ENCODE data around the gene TFF3.

TFF3 gene

DNA sequence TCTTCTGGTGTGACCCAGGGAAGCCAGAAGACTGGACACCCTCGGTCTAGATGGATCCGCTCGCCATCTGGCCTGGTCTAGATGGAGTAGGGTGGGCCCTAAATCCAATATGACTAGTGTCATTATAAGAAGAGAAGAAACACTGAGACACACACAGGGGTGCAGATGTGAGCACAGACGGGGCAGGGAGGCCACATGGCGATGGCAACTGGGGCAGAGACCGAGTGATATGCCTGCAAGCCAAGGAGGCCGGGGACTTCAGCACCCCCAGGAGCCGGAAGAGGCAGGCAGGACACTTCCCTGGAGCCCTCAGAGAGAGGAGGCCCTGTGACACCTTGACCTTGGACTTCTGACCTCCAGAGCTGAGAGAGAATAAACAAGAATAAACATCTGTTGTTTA is 5.6 kb upstream of the TFF3 start:
- DNase-seq (ENCODE audit: low spot score) = no peak

DNA sequence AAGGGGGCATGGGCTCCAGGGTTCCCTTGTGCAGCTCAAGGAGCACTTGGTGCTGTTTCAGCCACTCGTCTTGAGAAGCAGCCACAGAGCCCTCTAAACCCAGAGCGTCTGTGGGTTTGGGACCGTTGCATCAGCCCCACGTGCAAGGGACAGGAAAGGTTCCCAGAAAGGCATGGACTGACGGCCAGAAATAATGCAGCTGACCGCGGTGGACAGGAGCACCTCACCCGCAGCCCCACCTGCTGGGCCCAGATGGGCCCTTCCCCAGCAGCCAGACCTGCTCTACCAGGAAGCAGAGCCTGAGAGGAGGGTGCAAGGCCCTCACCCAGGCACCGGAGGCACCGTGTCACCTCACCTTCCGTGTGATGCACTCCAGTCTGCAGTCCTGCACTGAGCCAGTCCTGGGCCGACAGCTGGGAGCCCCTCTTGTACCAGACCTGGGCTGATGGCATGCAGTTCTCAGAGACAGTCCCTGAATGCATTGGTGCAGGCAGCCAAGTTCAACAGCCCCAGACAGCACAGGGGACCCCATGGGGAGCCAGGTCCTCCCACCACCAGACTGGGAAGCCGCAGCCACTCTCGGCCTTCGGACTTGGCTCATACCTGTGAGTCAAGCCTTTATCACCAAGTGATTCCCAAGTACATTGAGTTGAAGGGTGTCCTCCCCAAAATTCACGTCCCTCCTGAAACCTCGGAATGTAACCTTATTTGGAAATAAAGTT is 4.8 kb upstream of the TFF3 start:
- no peak for DNase-seq (ENCODE audit: low spot score)

DNA sequence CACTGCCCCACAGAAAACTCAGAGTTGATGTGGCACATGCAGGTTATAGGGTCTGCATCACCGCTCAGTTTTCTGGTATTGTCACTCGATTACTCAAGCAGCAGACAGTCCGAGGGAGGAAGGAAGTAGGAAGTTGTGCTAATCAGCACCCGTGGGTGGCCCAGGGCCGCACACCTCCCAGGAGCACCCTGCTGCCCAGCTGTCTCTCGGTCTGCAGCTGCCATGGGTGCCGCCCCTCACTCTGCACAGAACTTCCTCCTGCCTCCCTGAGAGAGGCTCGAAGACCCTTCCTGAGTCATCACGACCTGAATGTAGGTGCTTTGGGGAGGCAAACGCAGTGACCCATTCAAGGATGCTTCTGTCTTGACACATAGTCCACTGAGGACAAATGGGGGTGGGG is 4.2 kb upstream of the TFF3 start:
- no peak for DNase-seq (ENCODE audit: low spot score)

DNA sequence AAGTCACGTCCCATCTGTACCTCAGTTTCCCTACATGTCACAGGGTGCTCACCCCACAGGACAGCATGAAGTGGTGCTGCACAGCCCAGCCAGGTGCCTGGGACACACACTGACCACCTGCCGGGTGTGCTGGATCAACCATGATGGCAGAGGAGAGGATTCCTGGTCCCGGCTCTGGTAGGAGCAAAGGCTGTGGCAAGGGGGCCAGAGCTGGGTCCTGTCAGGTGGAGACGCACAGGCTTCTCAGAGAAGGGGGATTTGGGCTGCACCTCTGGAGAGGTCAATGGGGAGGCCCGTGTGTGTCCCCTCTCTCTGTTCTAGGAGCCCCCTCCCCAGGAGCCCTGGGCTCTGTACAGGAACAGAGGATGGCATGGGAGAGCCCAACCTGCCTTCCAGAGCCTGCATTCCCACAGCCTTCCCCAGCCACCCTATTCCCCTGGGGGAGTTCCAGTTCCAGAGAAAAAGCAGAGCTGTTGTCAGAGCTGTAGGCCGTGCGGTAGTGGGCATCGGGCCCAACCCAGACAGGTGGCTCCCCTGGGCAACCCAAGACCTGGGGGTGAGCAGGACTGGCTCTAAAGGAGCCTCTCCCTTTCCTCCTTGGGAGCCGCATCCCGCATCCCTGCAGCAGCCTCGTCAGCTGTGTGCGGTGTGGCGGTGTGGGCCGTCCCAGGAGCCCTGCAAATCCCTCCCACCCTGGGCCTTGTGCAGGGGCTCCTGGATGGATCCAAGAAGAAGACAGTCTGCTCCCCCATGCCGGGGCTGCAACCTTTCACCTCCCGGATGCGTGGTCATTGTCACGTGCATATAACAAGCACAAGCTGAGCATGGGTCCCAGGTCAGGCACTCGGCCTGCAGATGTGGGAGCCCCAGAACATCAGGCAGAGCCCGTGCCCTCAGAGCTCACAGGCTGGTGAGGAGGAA is 2.9 kb upstream of the TFF3 start:
- no peak for DNase-seq (ENCODE audit: low spot score)

DNA sequence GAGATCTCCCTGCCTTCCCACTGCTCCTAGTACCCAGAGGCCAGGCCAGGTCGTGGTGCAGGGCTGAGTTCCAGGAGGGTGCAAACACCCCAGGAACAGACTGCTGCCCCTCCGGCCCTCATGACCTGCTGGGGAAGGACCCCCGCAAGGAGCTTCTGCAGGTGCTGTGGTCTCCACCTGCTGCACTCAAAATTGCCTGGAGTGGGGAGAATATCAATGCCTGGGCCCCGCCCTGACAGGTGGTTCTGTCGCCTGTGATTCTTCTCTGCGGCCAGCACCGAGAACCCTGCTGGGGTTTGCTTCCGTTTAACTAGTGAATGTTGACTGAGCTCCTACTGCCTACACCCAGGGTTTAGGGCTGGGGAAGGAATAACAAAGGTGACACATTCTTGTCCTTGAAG is 2.1 kb upstream of the TFF3 start:
- DNase-seq (ENCODE audit: low spot score) = no peak

DNA sequence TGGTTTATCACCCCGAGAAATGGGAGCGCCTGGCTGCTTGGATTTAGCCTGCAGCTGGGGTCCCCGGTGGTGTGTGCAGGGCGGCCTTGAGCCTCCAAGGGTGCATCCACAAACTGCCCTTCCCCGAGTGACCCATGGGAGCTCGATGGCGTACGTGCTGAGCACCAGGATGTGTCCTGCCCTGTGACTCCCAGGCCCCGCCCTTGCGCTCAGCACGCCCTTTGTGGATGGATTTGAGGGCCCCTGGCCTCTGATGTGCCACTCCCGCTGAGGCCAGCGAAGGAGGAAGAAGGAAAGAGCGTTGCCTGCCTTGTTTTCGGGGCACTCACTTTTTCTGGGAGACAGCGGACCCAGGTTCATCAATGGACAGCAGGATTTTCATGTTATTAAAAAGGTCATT is 1.7 kb upstream of the TFF3 start:
- DNase-seq (ENCODE audit: low spot score) = no peak

DNA sequence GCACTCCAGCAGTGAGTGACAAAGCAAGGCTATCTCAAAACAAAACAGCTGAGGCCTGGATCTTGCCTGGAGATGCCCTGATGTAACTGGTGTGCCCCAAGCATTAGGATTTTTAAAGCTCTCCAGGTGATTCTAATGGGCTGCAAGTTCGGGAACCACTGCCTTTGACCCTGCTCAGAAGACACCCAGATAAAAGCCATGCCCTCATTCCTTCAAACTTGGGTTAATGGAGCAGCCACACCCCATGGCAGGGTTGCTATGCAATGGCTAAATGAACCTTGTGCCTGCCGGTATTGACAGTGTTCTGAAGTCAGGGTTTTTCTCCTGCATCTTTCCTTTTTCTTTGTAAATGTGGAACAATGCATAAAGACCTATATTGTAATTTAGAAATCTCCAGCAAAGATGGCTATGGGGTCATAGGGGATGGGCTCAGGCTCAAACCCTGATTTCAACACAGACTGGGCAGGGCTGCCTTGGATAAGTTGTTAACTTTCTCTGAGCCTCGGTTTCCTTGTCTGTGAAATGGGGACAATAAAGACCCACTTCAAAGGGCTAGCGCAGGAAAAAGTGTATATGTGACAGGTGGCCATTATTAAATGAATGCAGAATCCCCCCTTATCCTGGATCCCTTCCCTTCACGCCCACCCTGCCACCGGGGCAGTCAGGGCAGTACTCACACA is 453 bp downstream of the TFF3 start:
- DNase-seq (ENCODE audit: low spot score) = no peak

DNA sequence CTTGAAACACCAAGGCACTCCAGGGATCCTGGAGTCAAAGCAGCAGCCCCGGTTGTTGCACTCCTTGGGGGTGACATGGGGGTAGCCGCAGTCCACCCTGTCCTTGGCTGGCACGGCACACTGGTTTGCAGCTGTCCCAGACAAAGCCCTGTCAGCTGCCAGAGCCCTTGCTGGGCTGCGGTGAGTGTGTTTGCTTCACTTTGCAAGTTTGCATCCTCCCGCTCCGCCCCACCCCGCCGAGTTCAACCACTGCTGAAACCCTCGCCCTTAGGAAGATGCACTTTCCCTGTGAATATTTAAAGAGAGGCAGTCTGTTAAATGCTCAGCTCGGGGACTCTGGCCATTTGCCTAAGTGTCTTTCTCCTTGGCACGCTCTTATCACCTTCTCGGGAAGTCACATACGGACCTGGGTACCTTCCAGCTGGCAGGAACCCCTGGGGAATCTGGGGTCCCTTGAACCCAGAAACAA is 1.7 kb downstream of the TFF3 start:
- DNase-seq (ENCODE audit: low spot score) = no peak

DNA sequence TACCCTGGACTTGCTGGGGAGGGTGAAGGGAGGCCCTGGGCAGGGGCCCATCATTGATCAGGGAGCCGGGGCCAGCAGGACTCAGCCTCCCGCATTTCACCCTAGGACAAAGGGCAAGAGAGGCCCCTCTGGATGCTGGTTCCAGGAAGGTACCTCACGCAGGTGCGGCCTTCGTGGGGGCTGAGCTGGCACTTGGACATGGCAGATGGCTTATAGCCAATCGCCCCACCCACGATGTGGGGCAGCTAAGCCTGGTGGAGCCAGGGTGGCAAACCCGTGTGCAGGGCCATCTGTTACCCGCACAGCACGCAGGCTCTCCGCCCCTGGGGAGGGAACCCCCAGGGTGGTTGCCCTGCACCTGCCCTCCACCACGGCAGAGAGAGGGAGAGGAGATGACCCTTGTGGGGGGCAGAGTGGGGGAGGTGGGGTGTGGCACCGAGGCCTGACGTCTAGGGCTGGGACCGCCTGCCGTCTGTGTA is 2.5 kb downstream of the TFF3 start:
- DNase-seq (ENCODE audit: low spot score) = no peak

DNA sequence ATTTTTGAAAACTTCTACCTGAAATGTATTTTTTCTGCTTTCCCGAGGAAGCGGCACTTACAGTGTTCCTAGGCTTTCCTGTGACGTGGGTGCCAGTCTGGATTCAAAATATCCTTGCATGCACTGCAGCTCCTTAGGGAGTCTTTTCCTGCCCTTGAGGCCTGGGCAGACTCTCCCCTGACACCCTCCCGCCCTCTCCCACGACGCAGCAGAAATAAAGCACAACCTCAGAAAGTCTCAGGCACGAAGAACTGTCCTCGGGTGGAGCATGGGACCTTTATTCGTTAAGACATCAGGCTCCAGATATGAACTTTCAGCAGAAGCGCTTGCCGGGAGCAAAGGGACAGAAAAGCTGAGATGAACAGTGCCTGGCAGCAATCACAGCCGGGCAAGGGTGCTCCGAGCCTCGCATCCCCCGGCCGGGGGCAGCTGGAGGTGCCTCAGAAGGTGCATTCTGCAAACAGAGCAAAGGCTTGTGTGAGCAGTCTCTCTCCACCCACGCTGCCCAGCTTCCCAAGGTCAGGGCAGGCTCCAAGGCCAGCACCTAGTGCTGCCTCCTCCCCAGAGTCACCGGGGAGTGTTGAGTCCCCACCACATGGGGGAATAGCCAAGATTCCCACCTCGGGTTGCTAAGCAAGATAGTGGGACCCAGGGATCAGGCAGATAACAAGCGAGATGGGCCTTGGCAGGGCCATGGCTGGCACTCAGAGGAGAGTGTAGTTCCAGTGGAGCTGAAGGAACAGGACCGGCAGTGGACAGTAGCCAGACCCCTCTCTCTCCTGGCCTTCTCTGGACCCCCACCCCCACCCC is 3.2 kb downstream of the TFF3 start:
- no peak for DNase-seq (ENCODE audit: low spot score)

DNA sequence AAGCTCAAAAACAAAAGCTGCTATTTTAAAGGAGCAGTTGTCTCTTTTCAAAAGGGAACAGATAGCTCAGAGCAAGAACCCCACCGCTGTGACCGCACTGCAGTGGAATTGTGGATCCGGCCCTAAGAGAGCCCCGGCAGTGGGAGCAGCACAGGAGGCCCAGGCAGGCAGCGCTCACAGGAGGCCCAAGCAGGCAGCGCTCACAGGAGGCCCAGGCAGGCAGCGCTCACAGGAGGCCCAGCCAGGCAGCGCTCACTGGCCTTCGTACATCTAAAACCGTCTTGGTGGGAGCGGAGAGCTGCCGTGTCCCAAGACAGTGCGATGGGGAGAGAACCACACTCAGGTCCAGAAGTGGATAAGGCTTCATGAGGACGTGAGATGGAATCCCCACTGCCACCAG is 4.0 kb downstream of the TFF3 start:
- no peak for DNase-seq (ENCODE audit: low spot score)

DNA sequence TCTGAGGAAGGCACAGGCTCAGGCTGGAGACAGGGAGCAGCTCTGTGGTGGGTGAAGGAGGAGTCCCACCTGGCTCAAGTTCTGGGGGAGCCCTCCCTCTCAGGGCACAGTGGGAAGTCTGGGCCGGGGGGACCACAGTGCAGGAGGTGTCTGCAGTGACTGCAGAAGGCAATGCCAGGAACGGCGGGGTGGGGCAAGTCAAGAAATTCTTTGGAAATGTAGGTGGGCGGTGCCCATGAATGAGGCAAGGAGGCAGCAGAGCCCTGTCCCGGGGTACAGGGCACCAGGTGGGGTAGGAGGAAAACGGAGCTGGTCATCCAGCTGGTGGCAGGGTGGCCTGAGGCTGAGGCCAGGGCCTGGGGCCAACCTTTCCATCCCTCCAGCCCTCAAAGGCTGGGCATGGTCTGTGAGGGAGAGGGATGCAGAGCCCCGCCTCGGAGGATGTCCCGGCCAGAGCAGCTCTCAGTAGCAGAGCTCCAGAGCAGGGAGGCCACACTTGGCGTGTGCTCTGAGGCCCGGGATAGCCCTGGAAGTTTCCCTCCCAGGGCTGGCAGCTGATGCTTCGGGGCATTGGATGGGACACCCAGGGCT is 4.7 kb downstream of the TFF3 start:
- DNase-seq (ENCODE audit: low spot score) = no peak

DNA sequence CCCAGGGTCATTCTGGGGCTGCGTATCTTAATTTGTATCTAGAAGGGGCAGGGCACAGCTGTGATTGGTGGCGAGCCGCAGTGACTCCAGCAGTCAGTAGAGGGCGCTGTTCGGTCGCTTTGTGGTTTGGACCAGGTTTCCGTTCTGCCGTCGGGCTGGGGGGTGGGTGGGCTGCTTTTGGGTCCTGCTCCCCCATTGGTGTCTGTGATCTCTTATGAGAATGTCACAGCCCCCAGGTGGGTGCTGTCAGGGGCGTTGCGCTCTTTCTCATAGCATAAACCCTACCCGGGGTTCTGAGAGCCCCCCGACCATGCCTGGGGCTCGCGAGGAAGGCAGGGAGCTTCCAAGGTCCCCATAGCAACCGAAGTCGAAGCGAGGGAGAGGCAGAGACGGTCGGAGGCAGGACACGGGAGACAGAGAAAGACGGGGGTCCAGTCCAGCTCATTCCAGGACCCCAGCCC is 5.4 kb downstream of the TFF3 start:
- no peak for DNase-seq (ENCODE audit: low spot score)

DNA sequence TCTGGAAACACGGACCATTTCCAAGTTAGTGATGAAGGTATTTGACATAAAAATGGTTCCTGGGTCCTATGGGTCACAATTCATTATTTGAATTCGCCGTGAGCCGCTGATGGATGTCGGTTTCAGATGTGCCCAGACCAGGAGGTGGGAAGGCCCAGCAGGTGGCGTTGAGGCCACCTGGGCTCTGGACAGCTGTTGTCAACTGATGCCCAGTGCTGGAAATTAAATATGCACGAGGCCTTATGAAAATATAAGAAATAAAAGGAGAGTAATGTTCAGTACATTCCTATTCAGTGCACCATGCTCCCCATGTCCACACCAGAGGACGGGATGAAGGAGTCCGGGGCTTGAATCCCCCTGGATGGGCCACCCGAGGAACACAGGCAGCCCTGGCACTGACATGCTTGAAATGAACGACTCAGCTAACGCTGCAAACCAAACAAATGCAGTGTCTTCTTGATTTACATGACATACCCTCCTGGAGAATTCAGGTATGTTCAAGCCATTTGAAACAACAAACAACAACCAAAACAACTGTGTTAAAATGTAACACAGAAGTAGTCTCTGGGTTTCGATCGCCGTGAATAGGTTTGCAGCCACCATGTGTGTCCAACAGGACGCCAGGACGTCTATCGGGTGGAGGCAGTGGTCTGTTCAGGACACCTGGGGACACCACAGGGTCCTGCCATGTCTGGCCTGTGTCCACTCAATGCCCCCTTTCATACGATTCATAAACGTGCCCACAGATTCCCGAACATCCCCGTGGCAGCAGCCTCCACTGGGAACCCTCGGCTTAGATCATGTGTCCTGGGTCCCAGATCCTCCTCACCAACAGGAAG is 6.1 kb downstream of the TFF3 start:
- DNase-seq (ENCODE audit: low spot score) = no peak

DNA sequence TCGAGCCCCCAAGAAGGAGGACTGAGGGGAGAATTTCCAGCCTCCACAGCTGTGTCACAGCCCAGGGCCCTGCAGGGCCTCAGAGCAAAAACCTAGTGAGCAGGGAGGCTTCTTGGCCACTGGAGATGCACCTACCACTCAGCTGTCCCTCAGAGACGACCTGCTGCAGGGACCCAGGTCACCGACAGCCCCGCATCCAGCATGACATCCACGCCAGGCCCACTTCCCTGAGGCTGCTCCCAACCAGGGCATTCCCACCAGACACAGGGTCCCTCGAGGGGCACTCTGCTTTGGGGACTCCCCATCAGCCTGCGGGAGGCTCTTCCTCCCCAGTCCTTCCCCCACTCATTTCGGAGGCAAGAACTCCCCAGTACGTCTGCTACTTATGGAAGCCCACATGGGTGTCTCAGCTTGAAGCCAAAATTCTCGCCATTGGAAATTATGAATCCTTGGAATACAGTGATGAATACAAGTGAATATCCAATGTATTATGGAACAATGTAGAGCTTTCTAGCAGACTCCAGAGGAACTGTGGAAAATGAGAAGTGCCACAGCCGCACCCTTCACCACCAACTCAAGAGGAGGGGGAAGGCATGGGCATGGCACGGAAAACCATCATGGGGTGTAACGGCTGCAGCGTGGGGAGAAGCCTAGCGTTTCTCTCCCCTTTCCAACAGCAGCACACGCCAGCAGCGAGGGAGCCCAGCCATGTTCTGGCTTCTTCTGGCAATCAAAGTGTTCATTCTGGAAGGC is 6.9 kb downstream of the TFF3 start:
- DNase-seq (ENCODE audit: low spot score) = no peak

DNA sequence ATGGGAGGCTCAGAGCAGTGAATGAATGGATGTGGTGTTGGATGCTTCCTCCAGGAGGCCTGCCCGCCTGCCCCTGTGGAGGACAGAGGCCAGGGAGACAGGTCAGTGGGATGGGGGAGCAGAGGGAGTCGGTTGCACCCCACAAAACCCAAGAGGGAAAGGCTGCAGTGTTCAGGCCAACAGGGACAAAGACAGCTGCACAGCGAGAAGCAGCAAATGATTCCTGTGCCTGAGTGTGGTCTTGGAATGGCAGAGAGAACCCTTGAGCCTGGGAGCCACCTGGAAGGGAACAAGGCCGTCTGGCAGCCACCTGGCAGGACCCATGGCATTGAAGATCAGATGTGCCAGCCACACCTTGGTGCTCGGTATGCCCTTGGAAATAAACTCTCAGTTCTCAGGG is 8.1 kb downstream of the TFF3 start:
- no peak for DNase-seq (ENCODE audit: low spot score)

DNA sequence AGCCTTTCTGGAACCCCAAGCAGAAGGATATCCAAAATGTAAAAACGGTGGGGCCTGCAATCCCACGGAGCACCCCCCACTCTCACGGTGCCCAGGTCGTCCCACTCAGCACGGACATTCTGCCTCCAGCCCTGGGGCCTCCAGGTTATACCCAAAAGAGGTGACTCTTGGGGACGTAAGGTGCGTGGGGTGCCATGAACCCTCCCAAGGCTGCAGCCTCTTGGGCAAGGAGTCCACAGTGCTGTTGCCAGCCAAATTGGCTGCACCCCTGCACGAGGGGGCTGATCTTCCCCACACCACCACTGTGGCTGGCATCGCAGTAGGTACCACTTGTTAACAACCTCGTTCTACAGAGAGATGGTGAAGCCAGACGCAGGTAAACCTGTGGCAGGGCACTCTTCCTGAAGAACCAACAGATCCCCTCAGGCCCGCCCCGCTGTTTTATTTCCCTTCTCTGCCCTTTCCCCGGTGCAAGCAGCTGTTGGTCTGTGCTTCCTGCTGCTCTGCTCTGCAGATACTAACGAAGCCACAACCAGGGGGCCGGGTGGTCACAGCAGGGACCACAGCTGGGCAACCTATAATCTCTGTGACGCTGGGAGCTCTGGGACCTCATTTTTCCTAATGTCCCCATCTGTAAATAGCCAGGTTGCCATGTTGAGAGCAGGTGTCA is 8.7 kb downstream of the TFF3 start:
- DNase-seq (ENCODE audit: low spot score) = no peak

DNA sequence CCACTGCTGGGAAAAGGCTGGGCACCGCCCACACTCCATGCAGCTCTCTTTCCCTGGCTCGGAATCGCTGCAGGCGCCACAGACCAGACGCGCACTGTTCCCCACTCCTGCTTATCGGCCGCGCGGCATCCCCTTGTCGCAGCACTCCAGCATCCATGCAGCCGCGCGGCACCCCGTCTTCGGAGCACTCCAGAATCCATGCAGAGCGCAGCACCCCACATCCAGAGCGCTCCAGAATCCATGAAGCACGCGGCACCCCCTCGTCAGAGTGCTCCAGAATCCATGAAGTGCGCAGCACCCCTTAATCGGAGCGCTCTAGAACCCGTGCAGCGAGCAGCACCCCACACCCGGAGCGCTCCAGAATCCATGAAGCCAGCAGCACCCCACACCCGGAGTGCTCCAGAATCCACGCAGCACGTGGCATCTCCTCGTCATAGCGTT is 9.5 kb downstream of the TFF3 start:
- DNase-seq (ENCODE audit: low spot score) = no peak
